Fibroblast of the aortic adventitia (primary cell): ENCODE data around the gene MAN2A1. TPM values are rescaled to one million over a fixed set of nuclear protein-coding genes. Genes with fewer than 3 reads are reported as not detected.
"Not testable (repeated sequence)": the region's sequence is repeated elsewhere in the genome, so short reads cannot be mapped to it uniquely, and the experiment has no call there.

Experiments used
- DNase-seq: peaks from one replicate; pipeline ENCODE4 v3.0.0-alpha.2; 2010; ENCODE audit warnings: low read depth
- H3K4me3 ChIP-seq: 2 replicates; pipeline ENCODE4 v1.5.1; 2011; ENCODE audit warnings: low read depth, mild to moderate bottlenecking, control low read depth, low read length, moderate library complexity
- CTCF ChIP-seq: IDR thresholded peaks from 2 replicates; pipeline ENCODE4 v1.5.1; 2011; ENCODE audit warnings: mild to moderate bottlenecking, low read length, control low read depth, inconsistent platforms; ENCODE audit not compliant: insufficient read depth
- total RNA-seq: library from RNA; depleted of rRNA; stranded (reverse); fragments of >200 nt; gene quantifications from 2 replicates; pipeline ENCODE4 v1.2.3, GENCODE V29; 2012; ENCODE audit warnings: low replicate concordance

MAN2A1 gene
- total RNA-seq, 1 donor: 62.3 TPM

- DNase-seq: no peak
Measured at GRCh38 chr5:109819878-109820277, 130.2 kb downstream of the MAN2A1 start.

GRCh38 chr5:109823597-109823996, 133.9 kb downstream of the MAN2A1 start:
- peak; percentile 14 for DNase-seq

More at GRCh38 chr5:109819878-109820277, 130.2 kb downstream of the MAN2A1 start:
- no peak for TF ChIP-seq CTCF
- H3K4me3 ChIP-seq: no peak overlapping the region

GRCh38 chr5:109825450-109825849, 135.7 kb downstream of the MAN2A1 start:
- TF ChIP-seq CTCF: no peak
- H3K4me3 ChIP-seq: no peak overlapping the region
- no peak for DNase-seq

More at GRCh38 chr5:109823597-109823996, 133.9 kb downstream of the MAN2A1 start:
- no peak for TF ChIP-seq CTCF
- no peak overlapping the region for H3K4me3 ChIP-seq

- H3K4me3 ChIP-seq: no peak overlapping the region
- peak; percentile 4 for DNase-seq
- no peak for TF ChIP-seq CTCF
Measured at GRCh38 chr5:109826426-109826825, 136.7 kb downstream of the MAN2A1 start.

GRCh38 chr5:109829331-109829730, 139.6 kb downstream of the MAN2A1 start:
- TF ChIP-seq CTCF: no peak
- DNase-seq: peak; percentile 48
- no peak overlapping the region for H3K4me3 ChIP-seq

- no peak overlapping the region for H3K4me3 ChIP-seq
- DNase-seq: no peak
- no peak for TF ChIP-seq CTCF
Measured at GRCh38 chr5:109830955-109831502, 141.3 kb downstream of the MAN2A1 start.

- not testable (repeated sequence) for DNase-seq, H3K4me3 ChIP-seq
Measured at GRCh38 chr5:109832207-109833188, 142.8 kb downstream of the MAN2A1 start.
